Smooth muscle cell (in vitro differentiated cells): Measurements from ENCODE around the gene CFI. TPM values are rescaled to one million over a fixed set of nuclear protein-coding genes. Genes with fewer than 3 reads are reported as not detected.
A peak's percentile ranks its signal among the peaks of the same experiment; 100 is the strongest.

Source experiments
- DNase-seq: peaks from one replicate; lab custom pipeline; 2025; ENCODE audit not compliant: unreplicated experiment; lab: John Stamatoyannopoulos, UW
- H2AFZ ChIP-seq: fragments of 200-600 bp; sonication (generic); 2 replicates; pipeline ENCODE4 v1.6.0; 2016; ENCODE audit warnings: antibody characterized with exemption, low read depth, mild to moderate bottlenecking
- H3F3A ChIP-seq: fragments of 200-600 bp; sonication (generic); 2 replicates; pipeline ENCODE4 v1.6.0; 2017; ENCODE audit warnings: antibody characterized with exemption, low read depth
- H3K27ac ChIP-seq: fragments of 200-600 bp; sonication (generic); 2 replicates; pipeline ENCODE4 v1.5.1; 2016; ENCODE audit warnings: low read depth, mild to moderate bottlenecking
- H3K27me3 ChIP-seq: fragments of 200-600 bp; sonication (generic); 2 replicates; pipeline ENCODE4 v1.6.1; 2016; ENCODE audit warnings: low read depth, mild to moderate bottlenecking
- H3K36me3 ChIP-seq: fragments of 200-600 bp; sonication (generic); 2 replicates; pipeline ENCODE4 v1.5.1; 2016; ENCODE audit warnings: low read depth
- H3K4me1 ChIP-seq: fragments of 200-600 bp; sonication (generic); 2 replicates; pipeline ENCODE4 v1.5.1; 2016; ENCODE audit warnings: low read depth
- H3K4me2 ChIP-seq: fragments of 200-600 bp; sonication (generic); 2 replicates; pipeline ENCODE4 v1.6.0; 2016; ENCODE audit warnings: mild to moderate bottlenecking
- H3K4me3 ChIP-seq: fragments of 200-600 bp; sonication (generic); 2 replicates; pipeline ENCODE4 v1.5.1; 2016; ENCODE audit warnings: mild to moderate bottlenecking
- H3K79me2 ChIP-seq: fragments of 200-600 bp; sonication (generic); 2 replicates; pipeline ENCODE4 v1.6.0; 2016; ENCODE audit warnings: low read depth, mild to moderate bottlenecking
- H3K9ac ChIP-seq: fragments of 200-600 bp; sonication (generic); 2 replicates; pipeline ENCODE4 v1.6.0; 2016; ENCODE audit warnings: low read depth
- H3K9me3 ChIP-seq: fragments of 200-600 bp; sonication (generic); replicated peaks from 2 replicates; pipeline ENCODE4 v1.5.1; 2016; ENCODE audit warnings: low read depth
- H4K20me1 ChIP-seq: fragments of 200-600 bp; sonication (generic); 2 replicates; pipeline ENCODE4 v1.6.0; 2016; ENCODE audit warnings: low read depth
- WGBS: methylation state at CpG from one replicate; pipeline ENCODE4 v1.1.7; 2016; ENCODE audit warnings: low lambda C conversion rate; 5-methylcytosine and 5-hydroxymethylcytosine counted together
- polyA plus RNA-seq: library from polyadenylated mRNA; unstranded; fragments of >200 nt; fragmentation: Nextera tagmentation; extraction: Ambion mirVana; gene quantifications from 2 replicates; pipeline ENCODE4 v1.2.1, GENCODE V29; 2016
- total RNA-seq: library from RNA; depleted of rRNA; stranded (reverse); fragments of >200 nt; gene quantifications from 2 replicates; pipeline ENCODE4 v1.2.3, GENCODE V29; 2014
- TF ChIP-seq, protein P1 (sequence below): fragments of 200-600 bp; sonication (generic); IDR thresholded peaks from 2 replicates; pipeline ENCODE4 v1.5.1; 2017; ENCODE audit warnings: borderline replicate concordance, mild to moderate bottlenecking, antibody characterized with exemption; ENCODE audit not compliant: insufficient read depth, poor library complexity, severe bottlenecking

Gene CFI
- total and polyA plus RNA-seq, 2 experiments from 2014 or later: 0.63 to 1.1 TPM

DNA sequence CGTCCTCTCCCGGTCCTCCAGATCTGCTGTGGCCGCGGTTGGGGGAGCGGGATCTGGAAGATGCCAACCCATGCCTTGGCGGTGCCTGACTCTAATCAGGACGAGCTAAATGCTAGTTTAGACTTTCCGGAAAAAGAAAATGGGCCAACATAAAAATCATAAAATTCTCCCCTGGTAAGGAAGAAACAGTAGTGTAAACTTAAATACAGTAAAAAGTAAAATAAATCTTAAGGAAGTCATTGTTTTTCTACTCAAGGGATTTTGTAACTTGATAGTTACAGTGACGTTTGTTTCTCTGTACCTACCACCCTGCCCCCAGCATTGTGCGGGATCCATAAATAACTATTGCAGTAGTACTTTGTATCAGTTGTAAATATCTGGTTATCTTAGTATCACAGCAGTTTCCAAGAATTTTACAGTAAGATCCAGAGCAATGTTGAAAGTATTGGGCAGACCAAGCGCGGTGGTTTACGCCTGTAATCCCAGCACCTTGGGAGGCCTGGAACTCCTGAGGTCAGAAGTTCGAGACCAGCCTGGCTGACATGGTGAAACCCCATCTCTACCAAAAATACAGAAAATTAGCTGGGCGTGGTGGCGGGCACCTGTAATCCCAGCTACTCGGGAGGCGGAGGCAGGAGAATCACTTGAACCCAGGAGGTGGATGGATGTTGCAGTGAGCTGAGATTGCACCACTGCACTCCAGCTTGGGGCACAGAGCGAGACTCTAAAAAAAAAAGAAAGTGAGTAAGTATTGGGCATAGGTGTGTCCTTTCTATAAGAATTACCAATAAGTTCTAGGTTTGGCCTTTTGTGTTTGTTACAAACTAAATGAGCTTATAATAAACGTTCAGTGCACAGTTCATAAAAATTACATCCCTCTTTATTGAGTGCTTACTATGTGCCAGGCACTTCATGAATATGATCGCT, 70.9 kb downstream of the CFI start:
- WGBS: 52% methylated on average over 21 of the region's 21 CpGs
- DNase-seq: no peak
- peak overlapping the region; percentile 100 for H2AFZ ChIP-seq
- H4K20me1 ChIP-seq: no peaks in the 10 kb centered on the region
- H3K4me2 ChIP-seq: peak overlapping the region; percentile 99
- H3K9ac ChIP-seq: peak overlapping the region; percentile 75
- H3K4me3 ChIP-seq: peak overlapping the region; percentile 92
- H3K4me1 ChIP-seq: peaks cover 8% of the 10 kb centered on the region
- H3K9me3 ChIP-seq: no peaks in the 10 kb centered on the region
- peaks cover 33% of the 10 kb centered on the region for H3K79me2 ChIP-seq
- H3K27ac ChIP-seq: peak overlapping the region; percentile 67
- no peaks in the 10 kb centered on the region for H3K36me3 ChIP-seq
- TF ChIP-seq, protein P1, sequence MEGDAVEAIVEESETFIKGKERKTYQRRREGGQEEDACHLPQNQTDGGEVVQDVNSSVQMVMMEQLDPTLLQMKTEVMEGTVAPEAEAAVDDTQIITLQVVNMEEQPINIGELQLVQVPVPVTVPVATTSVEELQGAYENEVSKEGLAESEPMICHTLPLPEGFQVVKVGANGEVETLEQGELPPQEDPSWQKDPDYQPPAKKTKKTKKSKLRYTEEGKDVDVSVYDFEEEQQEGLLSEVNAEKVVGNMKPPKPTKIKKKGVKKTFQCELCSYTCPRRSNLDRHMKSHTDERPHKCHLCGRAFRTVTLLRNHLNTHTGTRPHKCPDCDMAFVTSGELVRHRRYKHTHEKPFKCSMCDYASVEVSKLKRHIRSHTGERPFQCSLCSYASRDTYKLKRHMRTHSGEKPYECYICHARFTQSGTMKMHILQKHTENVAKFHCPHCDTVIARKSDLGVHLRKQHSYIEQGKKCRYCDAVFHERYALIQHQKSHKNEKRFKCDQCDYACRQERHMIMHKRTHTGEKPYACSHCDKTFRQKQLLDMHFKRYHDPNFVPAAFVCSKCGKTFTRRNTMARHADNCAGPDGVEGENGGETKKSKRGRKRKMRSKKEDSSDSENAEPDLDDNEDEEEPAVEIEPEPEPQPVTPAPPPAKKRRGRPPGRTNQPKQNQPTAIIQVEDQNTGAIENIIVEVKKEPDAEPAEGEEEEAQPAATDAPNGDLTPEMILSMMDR: no peak
- peaks cover 3% of the 10 kb centered on the region for H3F3A ChIP-seq
- no peaks in the 10 kb centered on the region for H3K27me3 ChIP-seq

DNA sequence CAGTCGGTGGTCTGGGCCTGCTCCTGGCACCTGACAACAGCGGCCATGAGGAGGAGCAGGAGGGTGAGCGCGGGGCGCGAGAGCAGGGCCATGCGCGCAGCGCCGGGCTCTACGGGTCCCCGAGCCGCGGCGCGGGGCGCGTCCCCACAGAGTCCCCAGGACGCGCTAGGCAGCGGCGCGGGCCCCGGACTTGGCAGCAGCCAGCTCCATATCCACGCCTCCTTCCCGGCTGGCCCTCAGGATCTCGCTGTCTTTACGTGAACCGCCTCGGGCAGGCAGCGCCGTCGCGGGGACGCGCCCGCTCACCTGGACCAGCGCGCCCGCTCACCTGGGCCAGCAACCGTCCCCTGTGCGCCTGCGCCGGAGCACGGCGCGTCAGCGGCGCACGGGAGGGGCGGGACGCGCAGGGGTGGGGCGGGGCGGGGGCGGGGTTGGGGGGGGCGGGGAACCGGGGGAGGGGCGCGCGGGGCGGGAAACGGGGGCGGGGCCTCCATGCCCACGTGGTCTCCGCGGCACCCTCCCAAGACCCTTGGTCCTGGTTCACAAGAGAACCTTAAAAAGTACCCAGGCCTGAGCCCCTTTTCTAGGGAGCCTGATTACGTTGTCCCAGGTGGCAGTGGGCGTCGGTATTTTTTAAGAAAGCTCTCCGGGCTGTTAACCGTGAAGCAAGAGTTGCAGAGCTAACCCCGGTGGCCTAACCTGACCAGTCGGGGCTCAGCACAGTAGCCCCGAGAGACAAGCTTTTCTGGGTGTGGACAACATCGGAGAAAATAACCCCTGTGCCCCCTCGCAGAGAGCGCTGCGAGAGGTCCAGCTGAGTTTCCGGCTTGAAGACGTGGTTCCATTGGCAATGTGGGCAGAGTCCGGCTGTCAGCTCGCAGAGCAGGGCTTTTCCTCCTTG, 71.8 kb downstream of the CFI start, which contains the start of gene PLA2G12A:
Gene PLA2G12A, minus strand, starts transcription at position 353 of the 901 bp plus-strand sequence. Its CDS starts 261 bp downstream, at position 92.
- H2AFZ ChIP-seq: peak within 1 kb of the TSS; percentile 100
- peaks cover 3% of the 10 kb centered on the region for H3F3A ChIP-seq
- peak; percentile 80 for DNase-seq
- peak within 1 kb of the TSS; percentile 99 for H3K4me2 ChIP-seq
- H3K9me3 ChIP-seq: no peaks in the 10 kb centered on the region
- no peaks in the 10 kb centered on the region for H3K36me3 ChIP-seq
- WGBS: under 1% methylated on average over 69 of the region's 83 CpGs
- TF ChIP-seq, protein P1: no peak
- H3K4me1 ChIP-seq: peaks cover 7% of the 10 kb centered on the region
- H3K27me3 ChIP-seq: no peaks in the 10 kb centered on the region
- peaks cover 42% of the 10 kb centered on the region for H3K79me2 ChIP-seq
- H4K20me1 ChIP-seq: no peaks in the 10 kb centered on the region
- peak within 1 kb of the TSS; percentile 67 for H3K27ac ChIP-seq
- H3K4me3 ChIP-seq: peak within 1 kb of the TSS; percentile 92
- peak within 1 kb of the TSS; percentile 75 for H3K9ac ChIP-seq

DNA sequence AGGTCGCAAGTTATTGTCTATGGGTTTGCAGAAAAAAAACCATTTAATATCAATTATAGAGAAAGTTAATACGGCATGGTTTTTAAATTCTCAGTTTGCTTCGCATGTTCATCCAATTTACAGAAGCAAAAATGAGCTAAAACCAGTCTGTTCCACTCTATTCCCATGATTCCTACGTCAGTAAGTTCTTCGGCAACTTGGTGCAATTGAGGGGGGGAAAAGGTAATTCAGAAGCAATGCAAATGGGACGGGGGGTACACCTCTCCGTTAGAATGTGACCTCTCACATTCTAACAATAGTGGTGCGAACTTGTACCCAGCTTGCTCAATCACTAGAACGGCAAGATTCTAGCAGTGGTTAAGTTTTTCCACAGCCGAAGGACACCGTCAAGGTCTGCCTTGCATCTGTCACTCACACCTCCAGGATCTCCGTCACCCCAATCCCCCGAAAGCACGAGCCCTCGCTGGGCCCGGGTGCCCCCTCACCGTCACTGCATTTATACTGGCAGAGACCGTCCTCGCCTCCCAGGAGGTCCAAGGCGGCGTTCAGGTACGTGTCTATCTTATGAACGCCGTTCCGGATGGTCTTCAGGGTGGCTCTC, 72.6 kb downstream of the CFI start:
- Histone ChIP-seq H4K20me1 (no peaks in the 10 kb centered on the region), H3F3A (peaks cover 3% of the 10 kb centered on the region), H3K36me3 (no peaks in the 10 kb centered on the region), H3K27me3 (no peaks in the 10 kb centered on the region), H3K27ac (peak overlapping the region; percentile 9), H3K9ac (peak overlapping the region; percentile 75), H3K4me3 (peak overlapping the region; percentile 92), H2AFZ (peak overlapping the region; percentile 99), H3K79me2 (peaks cover 49% of the 10 kb centered on the region), H3K4me2 (peak overlapping the region; percentile 99), H3K4me1 (peaks cover 7% of the 10 kb centered on the region), H3K9me3 (no peaks in the 10 kb centered on the region)
- WGBS: under 1% methylated on average over 25 of the region's 25 CpGs
- no peak for DNase-seq
- TF ChIP-seq, protein P1: no peak
